ENCODE data around the gene TSPAN10.

TSPAN10 gene

DNA sequence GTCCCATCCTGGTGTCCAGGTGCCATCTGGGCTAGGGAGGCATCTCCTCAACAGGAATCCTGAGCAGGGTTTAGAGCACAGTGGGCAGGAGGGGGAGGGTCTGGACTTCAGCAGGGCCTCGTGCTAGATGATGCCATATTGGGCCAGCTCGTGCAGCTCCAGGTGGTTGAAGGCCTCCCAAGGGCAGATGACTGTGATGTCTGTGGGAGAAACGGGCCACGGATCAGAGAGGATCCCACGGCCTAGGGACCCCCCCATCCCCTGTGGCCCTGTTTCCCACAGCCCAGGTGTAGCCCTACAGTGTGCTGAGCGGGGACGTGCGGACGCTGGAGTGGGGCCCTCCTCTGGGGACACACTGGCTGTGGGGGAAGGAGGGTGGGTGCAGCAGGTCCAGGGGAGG, 14.0 kb downstream of the TSPAN10 start:
- no peaks in the 10 kb centered on the region for H3K9me3 ChIP-seq (ENCODE audit: control insufficient read depth, insufficient read depth, low read length)
- no peak overlapping the region for H3K9ac ChIP-seq (ENCODE audit: low read depth, low read length)
- H3K36me3 ChIP-seq (ENCODE audit: control insufficient read depth, insufficient read depth, low read length) = no peaks in the 10 kb centered on the region

GRCh38 chr17:81651692-81652091, 14.7 kb downstream of the TSPAN10 start:
- Histone ChIP-seq H3K27ac (ENCODE audit: low read depth, low read length) (no peak overlapping the region), H3K9ac (ENCODE audit: low read depth, low read length) (no peak overlapping the region), H3K4me3 (ENCODE audit: low read depth, low read length) (no peak overlapping the region), H3K4me1 (ENCODE audit: control insufficient read depth, insufficient read depth, low read length) (peaks cover 19% of the 10 kb centered on the region), H3K36me3 (ENCODE audit: control insufficient read depth, insufficient read depth, low read length) (no peaks in the 10 kb centered on the region), H3K9me3 (ENCODE audit: control insufficient read depth, insufficient read depth, low read length) (no peaks in the 10 kb centered on the region), H3K27me3 (ENCODE audit: control insufficient read depth, insufficient read depth, low read length) (peaks cover 27% of the 10 kb centered on the region)

More for the DNA sequence above, 14.0 kb downstream of the TSPAN10 start:
- H3K4me3 ChIP-seq (ENCODE audit: low read depth, low read length) = no peak overlapping the region
- peaks cover 27% of the 10 kb centered on the region for H3K27me3 ChIP-seq (ENCODE audit: control insufficient read depth, insufficient read depth, low read length)
- no peak overlapping the region for H3K27ac ChIP-seq (ENCODE audit: low read depth, low read length)
- H3K4me1 ChIP-seq (ENCODE audit: control insufficient read depth, insufficient read depth, low read length) = peaks cover 19% of the 10 kb centered on the region

DNA sequence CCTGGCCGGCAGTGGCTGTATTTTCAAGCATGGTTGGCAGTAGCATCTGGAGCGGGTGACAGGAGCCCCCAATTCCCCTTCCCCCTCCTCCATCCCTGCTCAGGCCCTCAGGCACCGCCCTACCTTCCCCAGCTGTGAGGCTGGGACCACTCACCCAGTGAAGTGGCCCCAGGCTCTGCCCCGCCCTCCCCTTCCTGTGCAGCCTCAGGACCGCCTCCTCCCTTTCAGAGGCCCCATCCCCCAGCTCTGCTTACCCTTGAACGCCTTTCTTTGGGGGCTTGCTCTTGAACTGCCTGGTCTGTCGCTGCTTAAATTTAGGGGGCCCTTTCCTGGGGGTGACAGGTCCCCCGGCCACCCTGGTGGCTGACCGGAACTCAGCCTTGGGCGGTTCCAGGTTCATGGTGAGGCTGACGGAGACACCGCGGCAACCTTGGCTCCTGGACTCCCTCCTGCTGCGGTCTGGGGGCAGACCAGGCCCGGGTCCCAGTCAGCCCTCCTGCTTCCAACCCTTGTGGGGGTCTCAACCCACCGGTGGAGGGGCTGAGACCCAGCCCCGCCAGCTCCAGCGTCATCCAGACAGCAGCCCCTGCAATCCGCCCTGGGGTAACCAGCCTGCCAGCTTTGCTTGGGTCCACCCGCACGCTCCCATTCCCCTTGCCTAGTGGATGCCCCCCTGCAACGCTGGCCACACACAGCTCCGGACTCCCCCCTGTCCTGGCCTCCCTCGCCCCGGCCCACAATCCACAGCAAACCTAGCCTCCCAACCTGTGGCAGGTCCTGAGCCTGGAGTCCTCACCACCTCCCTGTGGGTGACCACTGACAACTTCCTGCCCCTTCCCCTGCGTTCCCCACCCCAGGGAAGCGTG, 16.1 kb downstream of the TSPAN10 start:
- Histone ChIP-seq H3K4me1 (ENCODE audit: control insufficient read depth, insufficient read depth, low read length) (peaks cover 10% of the 10 kb centered on the region), H3K27ac (ENCODE audit: low read depth, low read length) (no peak overlapping the region), H3K27me3 (ENCODE audit: control insufficient read depth, insufficient read depth, low read length) (peaks cover 13% of the 10 kb centered on the region), H3K9ac (ENCODE audit: low read depth, low read length) (0 out of 2 replicates have a peak overlapping the region, but pooled peaks have one; percentile 24), H3K9me3 (ENCODE audit: control insufficient read depth, insufficient read depth, low read length) (no peaks in the 10 kb centered on the region), H3K36me3 (ENCODE audit: control insufficient read depth, insufficient read depth, low read length) (no peaks in the 10 kb centered on the region), H3K4me3 (ENCODE audit: low read depth, low read length) (peak overlapping the region; percentile 26; the same call in 1 of the 2 replicates)

DNA sequence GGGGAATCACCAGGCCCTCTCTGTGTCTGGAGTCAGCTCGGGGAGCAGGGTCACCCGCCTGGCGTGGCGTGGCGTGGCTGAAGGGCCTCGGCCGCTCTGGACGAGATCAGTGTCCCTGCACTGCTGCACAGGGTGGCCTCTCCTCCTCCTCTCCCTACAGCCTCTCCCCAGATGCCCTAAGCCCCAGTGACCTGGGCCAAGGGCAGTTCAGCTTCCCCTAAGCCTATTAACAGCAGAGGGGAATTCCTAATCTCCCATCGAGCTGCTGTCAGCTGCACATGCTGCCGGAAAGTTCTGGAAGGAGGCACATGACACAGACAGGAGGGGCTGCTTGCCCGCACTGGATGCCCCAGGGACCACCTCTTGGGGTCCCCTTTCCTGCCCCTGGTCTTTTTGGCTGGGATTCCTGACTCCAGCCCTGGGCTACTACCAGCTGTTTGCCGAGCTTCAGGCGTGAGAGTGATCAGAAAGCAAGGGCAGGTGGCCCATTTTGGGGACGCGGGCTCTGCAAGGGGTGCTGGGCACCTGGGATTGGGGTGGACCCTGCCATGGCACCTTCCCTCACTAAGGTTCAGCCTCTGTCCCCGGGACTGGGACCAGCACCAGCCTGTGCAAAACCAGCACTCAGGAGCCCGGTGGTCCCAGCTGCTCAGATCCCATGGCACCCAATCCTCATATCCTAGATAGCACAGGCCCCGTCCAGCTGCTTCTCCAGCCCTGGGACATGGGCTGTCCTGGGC, 18.6 kb downstream of the TSPAN10 start:
- H3K9ac ChIP-seq (ENCODE audit: low read depth, low read length) = no peak overlapping the region
- H3K4me1 ChIP-seq (ENCODE audit: control insufficient read depth, insufficient read depth, low read length) = peaks cover 7% of the 10 kb centered on the region
- no peaks in the 10 kb centered on the region for H3K36me3 ChIP-seq (ENCODE audit: control insufficient read depth, insufficient read depth, low read length)
- H3K27me3 ChIP-seq (ENCODE audit: control insufficient read depth, insufficient read depth, low read length) = no peaks in the 10 kb centered on the region
- no peak overlapping the region for H3K4me3 ChIP-seq (ENCODE audit: low read depth, low read length)
- H3K9me3 ChIP-seq (ENCODE audit: control insufficient read depth, insufficient read depth, low read length) = no peaks in the 10 kb centered on the region
- no peak overlapping the region for H3K27ac ChIP-seq (ENCODE audit: low read depth, low read length)

- no peaks in the 10 kb centered on the region for H3K9me3 ChIP-seq (ENCODE audit: control insufficient read depth, insufficient read depth, low read length)
- no peak within 1 kb of the TSS for H3K4me3 ChIP-seq (ENCODE audit: low read depth, low read length)
- no peak within 1 kb of the TSS for H3K27ac ChIP-seq (ENCODE audit: low read depth, low read length)
- peaks cover 7% of the 10 kb centered on the region for H3K4me1 ChIP-seq (ENCODE audit: control insufficient read depth, insufficient read depth, low read length)
- H3K36me3 ChIP-seq (ENCODE audit: control insufficient read depth, insufficient read depth, low read length) = no peaks in the 10 kb centered on the region
- H3K9ac ChIP-seq (ENCODE audit: low read depth, low read length) = no peak within 1 kb of the TSS
- H3K27me3 ChIP-seq (ENCODE audit: control insufficient read depth, insufficient read depth, low read length) = no peaks in the 10 kb centered on the region
Measured at GRCh38 chr17:81656118-81656743, 19.2 kb downstream of the TSPAN10 start, which contains the start of gene PDE6G. Gene PDE6G, minus strand, starts transcription at chr17:81656542. Its CDS starts 3,237 bp downstream, at chr17:81653305.

DNA sequence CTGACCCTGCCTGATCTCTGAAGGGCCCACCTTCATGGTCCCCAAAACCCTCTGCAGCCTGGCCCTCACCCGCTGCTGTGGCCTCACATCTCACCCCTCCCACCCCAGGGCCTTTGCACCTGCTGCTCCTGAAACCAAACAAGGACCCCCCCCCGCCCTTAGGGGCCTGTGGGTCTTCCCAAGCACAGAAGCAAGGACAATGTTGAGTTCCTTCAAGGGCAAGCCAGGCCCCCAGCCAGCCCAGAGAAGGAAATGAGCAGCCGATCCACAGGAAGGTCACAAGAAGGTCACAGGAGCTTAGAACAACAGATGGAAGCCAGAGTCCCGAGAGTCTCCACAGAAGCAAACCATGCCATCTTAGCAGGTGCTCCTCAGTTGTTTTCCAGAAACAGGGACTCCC, 19.8 kb downstream of the TSPAN10 start:
- Histone ChIP-seq H3K4me1 (ENCODE audit: control insufficient read depth, insufficient read depth, low read length) (peaks cover 7% of the 10 kb centered on the region), H3K9me3 (ENCODE audit: control insufficient read depth, insufficient read depth, low read length) (no peaks in the 10 kb centered on the region), H3K4me3 (ENCODE audit: low read depth, low read length) (no peak overlapping the region), H3K9ac (ENCODE audit: low read depth, low read length) (no peak overlapping the region), H3K36me3 (ENCODE audit: control insufficient read depth, insufficient read depth, low read length) (no peaks in the 10 kb centered on the region), H3K27me3 (ENCODE audit: control insufficient read depth, insufficient read depth, low read length) (no peaks in the 10 kb centered on the region), H3K27ac (ENCODE audit: low read depth, low read length) (no peak overlapping the region)

GRCh38 chr17:81659038-81659437, 22.0 kb downstream of the TSPAN10 start:
- H3K9me3 ChIP-seq (ENCODE audit: control insufficient read depth, insufficient read depth, low read length) = no peaks in the 10 kb centered on the region
- no peaks in the 10 kb centered on the region for H3K36me3 ChIP-seq (ENCODE audit: control insufficient read depth, insufficient read depth, low read length)
- no peak overlapping the region for H3K9ac ChIP-seq (ENCODE audit: low read depth, low read length)
- no peaks in the 10 kb centered on the region for H3K27me3 ChIP-seq (ENCODE audit: control insufficient read depth, insufficient read depth, low read length)
- H3K4me3 ChIP-seq (ENCODE audit: low read depth, low read length) = no peak overlapping the region
- H3K4me1 ChIP-seq (ENCODE audit: control insufficient read depth, insufficient read depth, low read length) = no peaks in the 10 kb centered on the region
- no peak overlapping the region for H3K27ac ChIP-seq (ENCODE audit: low read depth, low read length)

- Histone ChIP-seq H3K36me3 (ENCODE audit: control insufficient read depth, insufficient read depth, low read length) (peaks cover 6% of the 10 kb centered on the region; the same call in 1 of the 2 replicates), H3K4me3 (ENCODE audit: low read depth, low read length) (no peak overlapping the region), H3K9me3 (ENCODE audit: control insufficient read depth, insufficient read depth, low read length) (no peaks in the 10 kb centered on the region), H3K4me1 (ENCODE audit: control insufficient read depth, insufficient read depth, low read length) (peaks cover 2% of the 10 kb centered on the region; the same call in 1 of the 2 replicates), H3K27me3 (ENCODE audit: control insufficient read depth, insufficient read depth, low read length) (no peaks in the 10 kb centered on the region), H3K9ac (ENCODE audit: low read depth, low read length) (no peak overlapping the region), H3K27ac (ENCODE audit: low read depth, low read length) (no peak overlapping the region)
Measured at GRCh38 chr17:81660441-81660840, 23.4 kb downstream of the TSPAN10 start.

DNA sequence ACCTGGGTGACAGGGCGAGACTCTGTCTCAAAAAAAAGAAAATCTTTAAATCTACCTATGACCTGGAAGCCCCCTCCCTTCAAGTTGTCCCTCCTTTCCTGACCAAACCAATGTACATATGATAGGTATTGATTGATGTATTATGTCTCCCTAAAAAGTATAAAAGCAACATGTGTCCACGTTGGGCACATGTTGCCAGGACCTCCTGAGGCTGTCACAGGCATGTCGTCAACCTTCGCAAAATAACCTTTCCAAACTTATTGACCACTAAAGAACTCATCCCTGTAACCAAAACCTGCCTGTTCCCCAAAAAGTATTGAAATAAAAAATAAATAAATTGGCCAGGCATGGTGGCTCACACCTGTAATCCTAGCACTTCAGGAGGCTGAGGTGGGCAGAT, 25.0 kb downstream of the TSPAN10 start:
- peaks cover 5% of the 10 kb centered on the region; the same call in 1 of the 2 replicates for H3K4me1 ChIP-seq (ENCODE audit: control insufficient read depth, insufficient read depth, low read length)

DNA sequence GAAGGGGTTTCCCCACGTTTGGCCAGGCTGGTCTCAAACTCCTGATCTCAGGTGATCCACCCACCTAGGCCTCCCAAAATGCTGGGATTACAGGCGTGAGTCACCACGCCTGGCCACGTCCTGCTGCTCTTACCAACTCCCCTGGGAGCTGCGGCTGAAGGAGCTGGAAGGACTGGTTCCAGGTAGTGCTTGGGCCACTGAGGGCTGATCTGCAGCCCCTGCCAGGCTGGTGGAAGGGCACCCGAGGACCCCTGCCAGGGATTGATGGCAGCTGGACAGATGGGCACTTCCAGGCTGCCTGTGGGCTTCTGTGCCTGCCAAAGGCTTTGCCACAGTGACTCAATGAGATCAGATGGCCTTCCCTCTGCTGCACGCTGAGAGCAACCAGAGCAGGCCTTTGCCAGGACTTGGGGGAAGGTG, 27.1 kb downstream of the TSPAN10 start:
- Histone ChIP-seq H3K9me3 (ENCODE audit: control insufficient read depth, insufficient read depth, low read length) (no peaks in the 10 kb centered on the region), H3K27me3 (ENCODE audit: control insufficient read depth, insufficient read depth, low read length) (no peaks in the 10 kb centered on the region), H3K9ac (ENCODE audit: low read depth, low read length) (no peak overlapping the region), H3K4me1 (ENCODE audit: control insufficient read depth, insufficient read depth, low read length) (peaks cover 5% of the 10 kb centered on the region; the same call in 1 of the 2 replicates), H3K27ac (ENCODE audit: low read depth, low read length) (no peak overlapping the region), H3K36me3 (ENCODE audit: control insufficient read depth, insufficient read depth, low read length) (peaks cover 20% of the 10 kb centered on the region), H3K4me3 (ENCODE audit: low read depth, low read length) (no peak overlapping the region)

More for the DNA sequence above, 25.0 kb downstream of the TSPAN10 start:
- Histone ChIP-seq H3K9ac (ENCODE audit: low read depth, low read length) (no peak overlapping the region), H3K27ac (ENCODE audit: low read depth, low read length) (no peak overlapping the region), H3K9me3 (ENCODE audit: control insufficient read depth, insufficient read depth, low read length) (no peaks in the 10 kb centered on the region), H3K27me3 (ENCODE audit: control insufficient read depth, insufficient read depth, low read length) (no peaks in the 10 kb centered on the region), H3K36me3 (ENCODE audit: control insufficient read depth, insufficient read depth, low read length) (peaks cover 6% of the 10 kb centered on the region; the same call in 1 of the 2 replicates), H3K4me3 (ENCODE audit: low read depth, low read length) (no peak overlapping the region)

All from HUES48 (cell line).